OCI-LY7 (cell line): ENCODE results near the gene NACC1. TPM values are rescaled to one million over a fixed set of nuclear protein-coding genes. Genes with fewer than 3 reads are reported as not detected.

Source experiments
- BruUV-seq: library from RNA; stranded (reverse); fragments of 400-500 nt; replicated peaks from 2 replicates; lab custom pipeline; 2021; lab: Mats Ljungman, UMichigan
- CTCF ChIA-PET: fragments of 300-600 bp; sonication (Branson Sonifier 250); formaldehyde crosslinking; loops from one replicate; lab custom pipeline; 2022; ENCODE audit warnings: antibody characterized with exemption; ENCODE audit not compliant: unreplicated experiment; lab: Charles Lee
- POLR2A ChIA-PET: fragments of 300-600 bp; sonication (Branson Sonifier 250); formaldehyde crosslinking; loops from one replicate; lab custom pipeline; 2022; ENCODE audit warnings: antibody characterized with exemption; lab: Charles Lee
- DNase-seq: peaks from one replicate; pipeline ENCODE4 v3.0.0-alpha.2; 2015; ENCODE audit warnings: low spot score
- H2AFZ ChIP-seq: fragments of 200-600 bp; sonication (generic), shearing (Covaris generic); 2 replicates; pipeline ENCODE4 v1.6.1; 2014; ENCODE audit warnings: mild to moderate bottlenecking, antibody characterized with exemption, low read length, moderate library complexity
- H3K27ac ChIP-seq: fragments of 200-600 bp; sonication (generic); 2 replicates; pipeline ENCODE4 v1.5.1; 2014; ENCODE audit warnings: mixed run types, low read depth, mild to moderate bottlenecking, moderate library complexity, low read length, inconsistent platforms; ENCODE audit not compliant: poor library complexity, severe bottlenecking
- H3K36me3 ChIP-seq: fragments of 200-600 bp; sonication (generic); 2 replicates; pipeline ENCODE4 v1.6.1; 2014; ENCODE audit warnings: mild to moderate bottlenecking, antibody characterized with exemption, low read length, moderate library complexity, mixed read lengths; ENCODE audit not compliant: insufficient read depth
- H3K4me1 ChIP-seq: fragments of 200-600 bp; sonication (generic); 2 replicates; pipeline ENCODE4 v1.5.1; 2014; ENCODE audit warnings: mild to moderate bottlenecking, low read length; ENCODE audit not compliant: insufficient read depth, poor library complexity, severe bottlenecking
- H3K4me2 ChIP-seq: fragments of 200-600 bp; sonication (generic); 2 replicates; pipeline ENCODE4 v1.6.1; 2014; ENCODE audit warnings: mild to moderate bottlenecking, low read length
- H3K4me3 ChIP-seq: fragments of 200-600 bp; sonication (generic); 2 replicates; pipeline ENCODE4 v1.5.1; 2014; ENCODE audit warnings: mild to moderate bottlenecking, low read depth, low read length; ENCODE audit not compliant: poor library complexity, severe bottlenecking
- H3K79me2 ChIP-seq: fragments of 200-600 bp; sonication (generic); 2 replicates; pipeline ENCODE4 v1.6.1; 2016; ENCODE audit warnings: low read depth, mild to moderate bottlenecking, low read length, moderate library complexity, mixed read lengths; ENCODE audit not compliant: insufficient read depth
- H3K9me2 ChIP-seq: fragments of 200-600 bp; sonication (generic); 2 replicates; pipeline ENCODE4 v1.6.1; 2016; ENCODE audit warnings: mild to moderate bottlenecking, low read length, mixed read lengths; ENCODE audit not compliant: insufficient read depth
- H3K9me3 ChIP-seq: fragments of 200-600 bp; sonication (generic); 2 replicates; pipeline ENCODE4 v1.6.1; 2014; ENCODE audit warnings: mild to moderate bottlenecking, mixed run types, low read length, mixed read lengths
- H4K20me1 ChIP-seq: fragments of 200-600 bp; sonication (generic); 2 replicates; pipeline ENCODE4 v1.6.1; 2014; ENCODE audit warnings: mild to moderate bottlenecking, antibody characterized with exemption, low read length, moderate library complexity, mixed read lengths; ENCODE audit not compliant: insufficient read depth
- EZH2phosphoT487 ChIP-seq: fragments of 200-600 bp; sonication (generic); IDR thresholded peaks from 2 replicates; pipeline ENCODE4 v1.6.1; 2018; ENCODE audit warnings: low read depth, borderline replicate concordance, mild to moderate bottlenecking, mixed run types, antibody characterized with exemption, low read length, moderate library complexity, mixed read lengths
- intact Hi-C: fragments of 100-400 bp; cut with micrococcal nuclease; formaldehyde crosslinking; loops from one replicate; pipeline ENCODE4 v1.10.0; 2022; ENCODE audit not compliant: unreplicated experiment
- total RNA-seq, 2 experiments: library from RNA; depleted of rRNA in 1 of 2; stranded (reverse); fragments of >200 nt in 1 of 2; shearing (Covaris generic) in 1 of 2; gene quantifications; 2 replicates each; pipeline ENCODE4 v1.2.3, GENCODE V29; 2014 to 2022
- TF ChIP-seq, protein P1 (sequence below): fragments of 200-600 bp; sonication (generic); conservative IDR thresholded peaks from 2 replicates; pipeline ENCODE4 v1.5.1; 2014; ENCODE audit warnings: mild to moderate bottlenecking, antibody characterized with exemption, low read length, moderate library complexity, mixed read lengths

The NACC1 gene
- total RNA-seq, 2 experiments from 2014 or later = 52.9 to 56.3 TPM

DNA sequence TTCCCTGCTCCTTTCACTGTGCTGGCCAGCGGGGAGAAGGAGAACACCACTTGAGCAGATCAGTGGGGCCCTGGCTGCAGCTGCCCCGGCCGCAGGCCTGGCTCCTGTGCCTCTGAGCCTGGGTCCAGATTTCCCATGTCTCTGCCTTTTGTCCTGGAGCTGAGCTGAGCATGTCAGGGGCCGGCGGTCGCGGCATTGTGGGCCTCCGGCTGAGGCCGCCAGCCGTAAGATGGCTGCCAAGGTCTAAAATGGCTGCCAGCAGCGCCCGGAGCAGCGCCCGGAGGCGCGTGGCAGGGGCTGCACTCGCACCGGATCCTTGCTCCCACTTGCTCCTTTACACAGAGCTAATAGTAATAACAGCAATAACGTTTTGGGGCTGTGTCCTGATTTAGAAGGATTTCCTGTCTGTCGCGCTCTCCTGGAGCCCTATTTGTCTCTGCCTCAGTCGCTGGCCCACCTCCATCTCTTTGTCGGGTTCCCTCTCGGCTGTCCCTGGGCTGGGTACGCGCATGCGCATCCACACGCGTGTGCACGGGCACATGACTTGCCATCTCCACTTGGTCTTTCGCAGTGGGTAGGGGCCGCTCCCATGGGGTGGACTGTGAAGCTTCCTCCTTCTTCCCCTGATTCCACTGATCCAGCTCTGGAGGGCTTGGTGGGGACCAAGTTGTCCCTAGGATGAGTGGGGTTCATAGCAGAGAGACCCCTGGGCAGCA, 47.5 kb upstream of the NACC1 start:
- H3K9me2 ChIP-seq = no peaks in the 10 kb centered on the region
- no peak overlapping the region for H3K4me2 ChIP-seq
- no peaks in the 10 kb centered on the region for H3K4me1 ChIP-seq
- intact Hi-C loops = no loop called here
- H4K20me1 ChIP-seq = no peaks in the 10 kb centered on the region
- H3K36me3 ChIP-seq = no peaks in the 10 kb centered on the region
- no peak overlapping the region for H3K27ac ChIP-seq
- H3K9me3 ChIP-seq = no peaks in the 10 kb centered on the region
- no peak overlapping the region for H2AFZ ChIP-seq
- POLR2A ChIA-PET = no interaction called here
- CTCF ChIA-PET = interaction anchor here (1.0 kb wide), 1 partner anchor 10 kb away, joined by 3 read pairs; no protein-coding TSS in a partner anchor
- no TSS peak for BruUV-seq
- no peak for DNase-seq
- no peak for TF ChIP-seq EZH2phosphoT487
- TF ChIP-seq, protein P1, sequence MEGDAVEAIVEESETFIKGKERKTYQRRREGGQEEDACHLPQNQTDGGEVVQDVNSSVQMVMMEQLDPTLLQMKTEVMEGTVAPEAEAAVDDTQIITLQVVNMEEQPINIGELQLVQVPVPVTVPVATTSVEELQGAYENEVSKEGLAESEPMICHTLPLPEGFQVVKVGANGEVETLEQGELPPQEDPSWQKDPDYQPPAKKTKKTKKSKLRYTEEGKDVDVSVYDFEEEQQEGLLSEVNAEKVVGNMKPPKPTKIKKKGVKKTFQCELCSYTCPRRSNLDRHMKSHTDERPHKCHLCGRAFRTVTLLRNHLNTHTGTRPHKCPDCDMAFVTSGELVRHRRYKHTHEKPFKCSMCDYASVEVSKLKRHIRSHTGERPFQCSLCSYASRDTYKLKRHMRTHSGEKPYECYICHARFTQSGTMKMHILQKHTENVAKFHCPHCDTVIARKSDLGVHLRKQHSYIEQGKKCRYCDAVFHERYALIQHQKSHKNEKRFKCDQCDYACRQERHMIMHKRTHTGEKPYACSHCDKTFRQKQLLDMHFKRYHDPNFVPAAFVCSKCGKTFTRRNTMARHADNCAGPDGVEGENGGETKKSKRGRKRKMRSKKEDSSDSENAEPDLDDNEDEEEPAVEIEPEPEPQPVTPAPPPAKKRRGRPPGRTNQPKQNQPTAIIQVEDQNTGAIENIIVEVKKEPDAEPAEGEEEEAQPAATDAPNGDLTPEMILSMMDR = no peak
- H3K4me3 ChIP-seq = no peak overlapping the region
- no peaks in the 10 kb centered on the region for H3K79me2 ChIP-seq

- BruUV-seq = no TSS peak
Observed at GRCh38 chr19:13071444-13072187, 46.4 kb upstream of the NACC1 start.

More at GRCh38 chr19:13071444-13072187, 46.4 kb upstream of the NACC1 start:
- Histone ChIP-seq H3K4me2 (no peak overlapping the region), H3K27ac (no peak overlapping the region), H3K79me2 (no peaks in the 10 kb centered on the region), H2AFZ (no peak overlapping the region), H3K36me3 (no peaks in the 10 kb centered on the region), H3K4me3 (no peak overlapping the region), H3K9me2 (no peaks in the 10 kb centered on the region), H3K4me1 (no peaks in the 10 kb centered on the region), H3K9me3 (no peaks in the 10 kb centered on the region), H4K20me1 (no peaks in the 10 kb centered on the region)
- intact Hi-C loops = no loop called here
- ChIA-PET POLR2A (no interaction called here), CTCF (no interaction called here)
- DNase-seq = no peak
- TF ChIP-seq EZH2phosphoT487 = no peak
- TF ChIP-seq, protein P1 = no peak
